SK-N-SH treated with all-trans-retinoic acid at 6 μM for 48 hours (cell line): Measurements from ENCODE around the gene ULK3.
A peak's percentile ranks its signal among the peaks of the same experiment; 100 is the strongest.

ENCODE experiments used
- ATAC-seq: fragments of 200-7000 bp; cut with Tn5 transposase; 3 replicates; pipeline ENCODE4 v1.9.1; 2020; ENCODE audit warnings: mild to moderate bottlenecking, moderate library complexity
- ARNTL ChIP-seq: fragments of 450-650 bp; formaldehyde crosslinking; IDR thresholded peaks from 2 replicates; pipeline ENCODE4 v1.5.0; 2020; ENCODE audit warnings: low read depth, mild to moderate bottlenecking, moderate library complexity, borderline replicate concordance
- BACH2 ChIP-seq: fragments of 250-450 bp; sonication (Bioruptor Pico); IDR thresholded peaks from 2 replicates; pipeline ENCODE4 v1.9.0; 2021; ENCODE audit warnings: mild to moderate bottlenecking, borderline replicate concordance
- CSDC2 ChIP-seq: fragments of 250-450 bp; sonication (Bioruptor Pico); IDR thresholded peaks from 2 replicates; pipeline ENCODE4 v1.5.0; 2020; ENCODE audit warnings: mild to moderate bottlenecking, moderate library complexity
- ESRRG ChIP-seq: fragments of 250-450 bp; sonication (Bioruptor Pico); IDR thresholded peaks from 2 replicates; pipeline ENCODE4 v1.6.1; 2021; ENCODE audit warnings: mild to moderate bottlenecking
- GLIS3 ChIP-seq: fragments of 250-450 bp; sonication (Bioruptor Pico); IDR thresholded peaks from 2 replicates; pipeline ENCODE4 v1.5.0; 2020; ENCODE audit warnings: mild to moderate bottlenecking, moderate library complexity
- ISL1 ChIP-seq: fragments of 250-450 bp; sonication (Bioruptor Pico); IDR thresholded peaks from 2 replicates; pipeline ENCODE4 v2.1.2; 2022; ENCODE audit warnings: mild to moderate bottlenecking, moderate library complexity
- OSR1 ChIP-seq: fragments of 250-450 bp; sonication (Bioruptor Pico); IDR thresholded peaks from 2 replicates; pipeline ENCODE4 v1.8.0; 2022; ENCODE audit warnings: moderate library complexity, mild to moderate bottlenecking, inconsistent platforms
- PATZ1 ChIP-seq: fragments of 250-450 bp; sonication (Bioruptor Pico); IDR thresholded peaks from 2 replicates; pipeline ENCODE4 v1.8.0; 2020; ENCODE audit warnings: mild to moderate bottlenecking, moderate library complexity, borderline replicate concordance
- POU6F1 ChIP-seq: fragments of 250-450 bp; sonication (Bioruptor Pico); IDR thresholded peaks from 2 replicates; pipeline ENCODE4 v1.8.0; 2021; ENCODE audit warnings: low read depth, mild to moderate bottlenecking, moderate library complexity, borderline replicate concordance
- PPARA ChIP-seq: fragments of 250-450 bp; sonication (Bioruptor Pico); IDR thresholded peaks from 2 replicates; pipeline ENCODE4 v1.5.0; 2020; ENCODE audit warnings: mild to moderate bottlenecking, borderline replicate concordance
- RARB ChIP-seq: fragments of 250-450 bp; sonication (Bioruptor Pico); IDR thresholded peaks from 2 replicates; pipeline ENCODE4 v1.8.0; 2021; ENCODE audit warnings: mild to moderate bottlenecking, moderate library complexity
- SNAI2 ChIP-seq: fragments of 250-450 bp; sonication (Bioruptor Pico); IDR thresholded peaks from 2 replicates; pipeline ENCODE4 v1.5.0; 2020; ENCODE audit warnings: mild to moderate bottlenecking, moderate library complexity
- TCF4 ChIP-seq: fragments of 250-450 bp; sonication (Bioruptor Pico); IDR thresholded peaks from 2 replicates; pipeline ENCODE4 v1.8.0; 2021; ENCODE audit warnings: mild to moderate bottlenecking, moderate library complexity, borderline replicate concordance
- TOX ChIP-seq: fragments of 250-450 bp; sonication (Bioruptor Pico); IDR thresholded peaks from 2 replicates; pipeline ENCODE4 v1.8.0; 2021; ENCODE audit warnings: mild to moderate bottlenecking, moderate library complexity, borderline replicate concordance
- ZC3H10 ChIP-seq: fragments of 250-450 bp; sonication (Bioruptor Pico); IDR thresholded peaks from 2 replicates; pipeline ENCODE4 v1.5.1; 2021; ENCODE audit warnings: mild to moderate bottlenecking, moderate library complexity
- ZFP3 ChIP-seq: fragments of 250-450 bp; sonication (Bioruptor Pico); IDR thresholded peaks from 2 replicates; pipeline ENCODE4 v1.5.0; 2020; ENCODE audit warnings: mild to moderate bottlenecking, moderate library complexity
- ZFP30 ChIP-seq: fragments of 450-650 bp; formaldehyde crosslinking; IDR thresholded peaks from 2 replicates; pipeline ENCODE4 v1.5.0; 2022; ENCODE audit warnings: mild to moderate bottlenecking, moderate library complexity
- ZNF565 ChIP-seq: fragments of 450-650 bp; formaldehyde crosslinking; conservative IDR thresholded peaks from 2 replicates; pipeline ENCODE4 v1.5.0; 2020; ENCODE audit warnings: low read depth, mild to moderate bottlenecking, moderate library complexity
- ZNF8 ChIP-seq: fragments of 450-650 bp; formaldehyde crosslinking; IDR thresholded peaks from 2 replicates; pipeline ENCODE4 v1.5.0; 2020; ENCODE audit warnings: mild to moderate bottlenecking, moderate library complexity
- TF ChIP-seq, protein P1 (sequence below): fragments of 250-450 bp; sonication (Bioruptor Pico); IDR thresholded peaks from 2 replicates; pipeline ENCODE4 v1.5.0; 2020; ENCODE audit warnings: mild to moderate bottlenecking, moderate library complexity
- TF ChIP-seq, protein P2 (sequence below): fragments of 250-450 bp; sonication (Bioruptor Pico); IDR thresholded peaks from 2 replicates; pipeline ENCODE4 v1.5.1; 2020; ENCODE audit warnings: low read depth, mild to moderate bottlenecking, moderate library complexity

The ULK3 gene

DNA sequence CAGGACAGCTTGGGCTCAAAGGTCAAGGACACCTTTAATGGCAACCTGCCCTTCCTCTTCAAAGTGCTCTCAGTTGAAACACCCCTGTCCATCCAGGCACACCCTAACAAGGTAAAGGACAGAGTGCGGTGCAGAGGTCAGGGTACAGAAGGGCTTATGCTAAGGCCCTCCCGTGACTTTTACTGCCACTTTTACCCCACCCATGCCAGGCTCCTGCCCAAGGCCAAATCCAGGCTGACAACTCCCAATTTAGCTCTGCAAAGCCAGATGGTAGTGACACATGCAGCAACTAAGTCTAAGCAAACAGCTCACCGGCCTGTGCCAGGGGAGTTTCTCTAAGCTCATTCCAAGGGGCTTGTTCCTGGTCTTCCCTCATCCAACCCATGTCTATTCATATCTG is 48.5 kb upstream of the ULK3 start (continued):
- TF ChIP-seq RARB (CRISPR knock-in tag) (no peak), PPARA (no peak), CSDC2 (CRISPR knock-in tag) (no peak)

DNA sequence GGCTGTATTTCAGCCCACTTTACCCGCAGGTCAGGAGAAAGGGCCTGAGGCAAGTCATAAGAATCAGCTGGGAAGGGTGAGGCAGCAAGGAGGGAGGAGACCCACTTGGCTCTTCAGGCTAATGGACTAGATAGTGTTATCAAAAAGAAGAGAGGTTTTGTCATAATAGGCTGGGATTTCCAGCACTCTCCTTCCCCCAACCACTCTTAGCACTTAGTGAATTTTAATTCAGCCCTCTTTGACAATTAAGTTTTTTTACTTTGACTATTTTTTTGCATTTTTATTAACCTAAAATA is 47.7 kb upstream of the ULK3 start:
- no peak for ATAC-seq
- no peak for TF ChIP-seq ZFP3
- no peak for TF ChIP-seq BACH2 (CRISPR knock-in tag)
- TF ChIP-seq, protein P1, sequence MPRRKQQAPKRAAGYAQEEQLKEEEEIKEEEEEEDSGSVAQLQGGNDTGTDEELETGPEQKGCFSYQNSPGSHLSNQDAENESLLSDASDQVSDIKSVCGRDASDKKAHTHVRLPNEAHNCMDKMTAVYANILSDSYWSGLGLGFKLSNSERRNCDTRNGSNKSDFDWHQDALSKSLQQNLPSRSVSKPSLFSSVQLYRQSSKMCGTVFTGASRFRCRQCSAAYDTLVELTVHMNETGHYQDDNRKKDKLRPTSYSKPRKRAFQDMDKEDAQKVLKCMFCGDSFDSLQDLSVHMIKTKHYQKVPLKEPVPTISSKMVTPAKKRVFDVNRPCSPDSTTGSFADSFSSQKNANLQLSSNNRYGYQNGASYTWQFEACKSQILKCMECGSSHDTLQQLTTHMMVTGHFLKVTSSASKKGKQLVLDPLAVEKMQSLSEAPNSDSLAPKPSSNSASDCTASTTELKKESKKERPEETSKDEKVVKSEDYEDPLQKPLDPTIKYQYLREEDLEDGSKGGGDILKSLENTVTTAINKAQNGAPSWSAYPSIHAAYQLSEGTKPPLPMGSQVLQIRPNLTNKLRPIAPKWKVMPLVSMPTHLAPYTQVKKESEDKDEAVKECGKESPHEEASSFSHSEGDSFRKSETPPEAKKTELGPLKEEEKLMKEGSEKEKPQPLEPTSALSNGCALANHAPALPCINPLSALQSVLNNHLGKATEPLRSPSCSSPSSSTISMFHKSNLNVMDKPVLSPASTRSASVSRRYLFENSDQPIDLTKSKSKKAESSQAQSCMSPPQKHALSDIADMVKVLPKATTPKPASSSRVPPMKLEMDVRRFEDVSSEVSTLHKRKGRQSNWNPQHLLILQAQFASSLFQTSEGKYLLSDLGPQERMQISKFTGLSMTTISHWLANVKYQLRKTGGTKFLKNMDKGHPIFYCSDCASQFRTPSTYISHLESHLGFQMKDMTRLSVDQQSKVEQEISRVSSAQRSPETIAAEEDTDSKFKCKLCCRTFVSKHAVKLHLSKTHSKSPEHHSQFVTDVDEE (CRISPR knock-in tag): no peak
- TF ChIP-seq ESRRG (CRISPR knock-in tag): no peak
- TF ChIP-seq CSDC2 (CRISPR knock-in tag): no peak
- TF ChIP-seq OSR1 (CRISPR knock-in tag): no peak

DNA sequence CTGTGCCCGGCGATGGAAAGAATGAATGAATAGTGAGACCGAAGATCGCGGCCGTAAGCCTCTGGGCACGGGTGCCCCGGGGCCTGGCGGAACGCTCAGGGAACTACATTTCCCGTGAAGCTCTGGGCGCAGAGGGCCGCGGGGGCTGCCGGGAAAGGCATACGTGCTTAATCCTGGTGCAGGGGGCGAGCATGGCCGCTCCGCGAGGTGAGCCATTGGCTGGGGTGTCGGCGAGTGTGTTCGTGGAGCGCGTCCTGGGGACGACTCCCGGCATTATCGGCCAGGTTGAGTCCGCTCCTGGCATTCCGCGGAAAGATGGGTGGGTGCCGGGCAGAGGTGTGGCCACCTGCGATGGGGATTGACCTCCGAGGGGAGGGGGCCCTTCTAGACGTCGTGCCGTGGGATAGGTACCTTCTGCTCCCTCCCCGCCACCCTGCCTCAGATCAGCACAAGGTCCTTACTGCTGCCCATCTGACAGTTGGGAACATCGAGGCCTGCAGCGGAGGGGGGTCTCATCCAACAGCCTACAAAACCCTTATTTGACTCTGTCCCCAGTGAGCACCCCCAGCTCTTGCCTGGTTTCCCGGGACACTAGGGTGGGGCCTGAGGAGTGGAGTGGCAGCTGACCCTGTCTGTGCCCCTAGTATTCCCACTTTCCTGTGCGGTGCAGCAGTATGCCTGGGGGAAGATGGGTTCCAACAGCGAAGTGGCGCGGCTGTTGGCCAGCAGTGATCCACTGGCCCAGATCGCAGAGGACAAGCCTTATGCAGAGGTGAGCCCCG is 47.1 kb upstream of the ULK3 start, which contains the start of gene MPI:
Gene MPI, plus strand, starts transcription at position 160 of the 782 bp plus-strand sequence. Its CDS starts 32 bp downstream, at position 192.
- peak; percentile 99 for ATAC-seq
- TF ChIP-seq ZC3H10 (CRISPR knock-in tag) (no peak), CSDC2 (CRISPR knock-in tag) (0 out of 2 replicates have a peak, but pooled peaks have one; percentile 33), POU6F1 (CRISPR knock-in tag) (no peak), ZFP30 (CRISPR knock-in tag) (no peak)

- ATAC-seq: peak; percentile 46
- no peak for TF ChIP-seq ZNF565 (CRISPR knock-in tag)
- no peak for TF ChIP-seq ZNF8 (CRISPR knock-in tag)
- TF ChIP-seq ISL1 (CRISPR knock-in tag): no peak
- no peak for TF ChIP-seq BACH2 (CRISPR knock-in tag)
- TF ChIP-seq ESRRG (CRISPR knock-in tag): no peak
- no peak for TF ChIP-seq ZFP30 (CRISPR knock-in tag)
- TF ChIP-seq, protein P1 (CRISPR knock-in tag): no peak
- TF ChIP-seq TOX: no peak
- no peak for TF ChIP-seq PATZ1 (CRISPR knock-in tag)
- TF ChIP-seq GLIS3: no peak
- TF ChIP-seq ARNTL (CRISPR knock-in tag): no peak
- TF ChIP-seq, protein P2, sequence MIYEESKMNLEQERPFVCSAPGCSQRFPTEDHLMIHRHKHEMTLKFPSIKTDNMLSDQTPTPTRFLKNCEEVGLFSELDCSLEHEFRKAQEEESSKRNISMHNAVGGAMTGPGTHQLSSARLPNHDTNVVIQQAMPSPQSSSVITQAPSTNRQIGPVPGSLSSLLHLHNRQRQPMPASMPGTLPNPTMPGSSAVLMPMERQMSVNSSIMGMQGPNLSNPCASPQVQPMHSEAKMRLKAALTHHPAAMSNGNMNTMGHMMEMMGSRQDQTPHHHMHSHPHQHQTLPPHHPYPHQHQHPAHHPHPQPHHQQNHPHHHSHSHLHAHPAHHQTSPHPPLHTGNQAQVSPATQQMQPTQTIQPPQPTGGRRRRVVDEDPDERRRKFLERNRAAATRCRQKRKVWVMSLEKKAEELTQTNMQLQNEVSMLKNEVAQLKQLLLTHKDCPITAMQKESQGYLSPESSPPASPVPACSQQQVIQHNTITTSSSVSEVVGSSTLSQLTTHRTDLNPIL: no peak
- TF ChIP-seq RARB (CRISPR knock-in tag): no peak
- TF ChIP-seq CSDC2 (CRISPR knock-in tag): no peak
- no peak for TF ChIP-seq ZFP3
- no peak for TF ChIP-seq SNAI2 (CRISPR knock-in tag)
- no peak for TF ChIP-seq TCF4 (CRISPR knock-in tag)
Observed at GRCh38 chr15:74889390-74889882, 46.5 kb upstream of the ULK3 start.
